Endothelial cell of umbilical vein (primary cell): ENCODE measurements around the gene WFIKKN1. TPM values are rescaled to one million over a fixed set of nuclear protein-coding genes. Genes with fewer than 3 reads are reported as not detected.

ENCODE experiments used
- BruUV-seq: library from RNA; stranded (reverse); fragments of 400-500 nt; replicated peaks from 2 replicates; lab custom pipeline; 2021; lab: Mats Ljungman, UMichigan
- CTCF ChIA-PET: fragments of 300-600, 350-600 bp; sonication (Branson Sonifier 250); formaldehyde crosslinking; loops from one replicate; lab custom pipeline; 2021; ENCODE audit warnings: antibody characterized with exemption, inconsistent platforms; lab: Charles Lee
- POLR2A ChIA-PET: fragments of 300-600, 350-600 bp; sonication (Branson Sonifier 250); formaldehyde crosslinking; loops from one replicate; lab custom pipeline; 2021; ENCODE audit warnings: antibody characterized with exemption, inconsistent platforms; lab: Charles Lee
- DNase-seq: peaks from one replicate; pipeline ENCODE4 v3.0.0-alpha.2; 2011; ENCODE audit warnings: low read depth, low spot score
- FAIRE-seq: peaks from 2 replicates; lab custom pipeline; 2011; peaks lifted over from hg19 to GRCh38; lab: Jason Lieb, UNC
- H2AFZ ChIP-seq: 2 replicates; pipeline ENCODE4 v1.6.0; 2012; ENCODE audit warnings: low read depth, low read length, control low read depth, inconsistent platforms
- H3K27ac ChIP-seq: 2 replicates; pipeline ENCODE4 v1.5.1; 2011; ENCODE audit warnings: low read depth, mild to moderate bottlenecking, control low read depth, low read length, moderate library complexity; ENCODE audit not compliant: insufficient read depth
- H3K27me3 ChIP-seq, 2 experiments: 2 replicates each; pipeline versions ENCODE4 v1.6.0 to v1.6.1; 2011; ENCODE audit warnings: low read length in 2 of 2, mixed read lengths in 1 of 2; ENCODE audit not compliant: control insufficient read depth in 2 of 2, insufficient read depth in 2 of 2
- H3K36me3 ChIP-seq, 2 experiments: 2 replicates in 1 of 2; 3 replicates in 1 of 2; pipeline ENCODE4 v1.5.1; 2011; ENCODE audit warnings: low read length in 2 of 2, mild to moderate bottlenecking in 1 of 2, moderate library complexity in 1 of 2; ENCODE audit not compliant: control insufficient read depth in 2 of 2, insufficient read depth in 2 of 2; ENCODE audit errors: extremely low read depth in 1 of 2
- H3K4me1 ChIP-seq: 3 replicates; pipeline ENCODE4 v1.5.1; 2011; ENCODE audit warnings: mild to moderate bottlenecking, low read length; ENCODE audit not compliant: control insufficient read depth, insufficient read depth; ENCODE audit errors: extremely low read depth
- H3K4me2 ChIP-seq: 2 replicates; pipeline ENCODE4 v1.6.1; 2011; ENCODE audit warnings: low read length, control low read depth, mixed read lengths; ENCODE audit not compliant: insufficient read depth
- H3K4me3 ChIP-seq, 3 experiments: fragments of 200-600 bp in 1 of 3; sonication (generic), shearing (Covaris generic) in 1 of 3; replicated peaks in 1 of 3; 2 replicates each; pipeline ENCODE4 v1.5.1; 2011 to 2016; ENCODE audit warnings: control low read depth in 3 of 3, low read length in 3 of 3, mild to moderate bottlenecking in 2 of 3, inconsistent platforms in 1 of 3, low read depth in 1 of 3, moderate library complexity in 1 of 3; ENCODE audit not compliant: insufficient read depth in 1 of 3
- H3K79me2 ChIP-seq: 2 replicates; pipeline ENCODE4 v1.6.0; 2012; ENCODE audit warnings: low read length, inconsistent platforms; ENCODE audit not compliant: control insufficient read depth, insufficient read depth
- H3K9ac ChIP-seq: replicated peaks from 2 replicates; pipeline ENCODE3; 2011; ENCODE audit warnings: low read length, control low read depth; ENCODE audit not compliant: insufficient read depth; ENCODE audit errors: extremely low read depth
- H3K9me1 ChIP-seq: replicated peaks from 3 replicates; pipeline ENCODE4 v1.6.0; 2011; ENCODE audit warnings: mild to moderate bottlenecking, low read length; ENCODE audit not compliant: control insufficient read depth, insufficient read depth; ENCODE audit errors: extremely low read depth
- H3K9me3 ChIP-seq: replicated peaks from 2 replicates; pipeline ENCODE4 v1.5.1; 2012; ENCODE audit warnings: low read length, inconsistent platforms; ENCODE audit not compliant: control insufficient read depth, insufficient read depth
- H4K20me1 ChIP-seq: replicated peaks from 2 replicates; pipeline ENCODE3; 2011; ENCODE audit warnings: mild to moderate bottlenecking, low read length; ENCODE audit not compliant: control insufficient read depth, insufficient read depth; ENCODE audit errors: extremely low read depth
- CTCF ChIP-seq, 2 donors: IDR thresholded peaks; 1 replicate in 1 of 2; 2 replicates in 1 of 2; pipeline ENCODE4 v1.5.1; 2011; ENCODE audit warnings: low read length in 2 of 2, mild to moderate bottlenecking in 2 of 2, moderate library complexity in 2 of 2, control low read depth in 1 of 2, inconsistent platforms in 1 of 2, low read depth in 1 of 2; ENCODE audit not compliant: insufficient read depth in 1 of 2; ENCODE audit errors: extremely low read depth in 1 of 2
- EZH2 ChIP-seq: IDR thresholded peaks from 2 replicates; pipeline ENCODE4 v1.6.1; 2012; ENCODE audit warnings: borderline replicate concordance, low read depth, mild to moderate bottlenecking, moderate library complexity, low read length, inconsistent platforms; ENCODE audit not compliant: severe bottlenecking
- FOS ChIP-seq: IDR thresholded peaks from 2 replicates; pipeline ENCODE4 v1.6.1; 2011; ENCODE audit warnings: mild to moderate bottlenecking, low read length, moderate library complexity, borderline replicate concordance; ENCODE audit not compliant: insufficient read depth
- GATA2 ChIP-seq: IDR thresholded peaks from 2 replicates; pipeline ENCODE4 v1.7.0; 2011; ENCODE audit warnings: low read depth, mild to moderate bottlenecking, moderate library complexity, mixed read lengths, low read length; ENCODE audit not compliant: insufficient read length, insufficient read depth
- JUN ChIP-seq: IDR thresholded peaks from 2 replicates; pipeline ENCODE4 v1.6.1; 2011; ENCODE audit warnings: borderline replicate concordance, low read depth; ENCODE audit not compliant: insufficient read length, insufficient read depth
- MAX ChIP-seq: IDR thresholded peaks from 2 replicates; pipeline ENCODE4 v1.6.1; 2011; ENCODE audit not compliant: insufficient read depth, insufficient read length
- POLR2A ChIP-seq: IDR thresholded peaks from 2 replicates; pipeline ENCODE4 v1.6.1; 2012; ENCODE audit warnings: low read depth, mild to moderate bottlenecking, control low read depth, low read length
- POLR2AphosphoS5 ChIP-seq: IDR thresholded peaks from 2 replicates; pipeline ENCODE4 v1.6.1; 2012; ENCODE audit warnings: low read depth, mild to moderate bottlenecking, control low read depth, low read length, moderate library complexity; ENCODE audit not compliant: insufficient read depth
- dilution Hi-C: fragments of 300-500 bp; cut with MboI; formaldehyde crosslinking; loops from one replicate; pipeline ENCODE4 v1.15.0; 2019; ENCODE audit warnings: low sequenced_read_pairs; ENCODE audit not compliant: extremely low pct_ligation_motif_present
- intact Hi-C: fragments of 100-400 bp; cut with micrococcal nuclease; formaldehyde crosslinking; loops from one replicate; pipeline ENCODE4 v1.10.0; 2022
- polyA plus RNA-seq, 4 experiments: library from polyadenylated mRNA; depleted of rRNA in 3 of 4; stranded (reverse) in 3 of 4; unstranded in 1 of 4; fragments of >200 nt; gene quantifications; 2 replicates each; pipeline versions ENCODE4 v1.2.1 to v1.2.3, GENCODE V29; 2011 to 2012; ENCODE audit warnings: missing spikeins in 1 of 4
- total RNA-seq: library from RNA; stranded (reverse); gene quantifications from 2 replicates; pipeline ENCODE4 v1.2.3, GENCODE V29; 2021

WFIKKN1 gene
- total and polyA plus RNA-seq, 2 donors (not counting 3 experiments of a cell fraction or from before 2014, with no cell fraction given): 0.06 to 0.40 TPM

GRCh38 chr16:598823-599739 lies 31.7 kb upstream of the WFIKKN1 start:
- Histone ChIP-seq H3K27me3 (no peaks in the 10 kb centered on the region), H3K4me1 (no peaks in the 10 kb centered on the region), H3K79me2 (peaks cover 5% of the 10 kb centered on the region), H3K27ac (no peak overlapping the region), H3K9me1 (no peaks in the 10 kb centered on the region), H2AFZ (no peak overlapping the region), H3K9ac (no peak overlapping the region), H3K4me2 (no peak overlapping the region), H4K20me1 (no peaks in the 10 kb centered on the region), H3K4me3 (no peak overlapping the region), H3K9me3 (no peaks in the 10 kb centered on the region), H3K36me3 (no peaks in the 10 kb centered on the region)
- POLR2A ChIA-PET: no interaction called here
- CTCF ChIA-PET: interaction anchor here (2.2 kb wide), 1 partner anchor 11 kb away, joined by 9 read pairs; no protein-coding TSS in a partner anchor
- dilution Hi-C loops (no loop called here), intact Hi-C loops (no loop called here)
- TF ChIP-seq POLR2AphosphoS5 (no peak), POLR2A (no peak), GATA2 (no peak), MAX (no peak), CTCF (IDR thresholded peaks at IDR 0.05; ENCODE audit: extremely low read depth in 1 of 2, insufficient read depth in 1 of 2, low read depth in 1 of 2, low read length in 2 of 2) (no peak), FOS (no peak), JUN (no peak), EZH2 (no peak)
- FAIRE-seq: no peak
- DNase-seq: no peak
- no TSS peak for BruUV-seq
